CD4-positive, alpha-beta T cell treated with Interleukin-17A for 4 hours (primary cell): Measurements from ENCODE around the gene SLC25A22.

Experiments used
- DNase-seq: peaks from one replicate; pipeline ENCODE4 v3.0.0-alpha.2; 2020; ENCODE audit warnings: mixed read lengths

The SLC25A22 gene

DNA sequence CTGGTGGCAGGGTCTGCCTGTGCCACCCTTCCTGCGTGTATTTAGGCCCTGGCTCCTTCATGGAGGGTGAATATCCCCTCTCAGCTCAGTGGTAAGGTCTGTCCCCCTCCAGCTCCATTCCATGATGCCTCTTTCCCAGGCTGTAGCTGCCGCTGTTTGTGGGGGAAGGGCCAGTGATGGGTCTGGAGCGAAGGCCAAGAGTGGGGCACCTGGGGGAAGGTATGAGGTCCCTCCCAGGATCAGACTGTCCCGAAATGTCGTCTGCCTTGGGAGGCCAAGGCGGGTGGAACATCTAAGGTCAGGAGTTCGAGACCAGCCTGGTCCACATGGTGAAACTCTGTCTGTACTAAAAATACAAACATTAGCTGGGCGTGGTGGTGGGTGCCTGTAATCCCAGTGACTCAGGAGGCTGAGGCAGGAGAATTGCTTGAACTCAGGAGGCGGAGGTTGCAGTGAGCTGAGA lies 35.8 kb upstream of the SLC25A22 start:
- DNase-seq, result no peak

GRCh38 chr11:833114-833791 lies 35.2 kb upstream of the SLC25A22 start:
- peak; percentile 40 for DNase-seq

GRCh38 chr11:832529-833113 lies 34.5 kb upstream of the SLC25A22 start, which contains the start of gene CD151:
CD151 (plus strand) TSS chr11:832952; CDS start chr11:836070, 3,118 bp downstream.
- peak; percentile 76 for DNase-seq

- no peak for DNase-seq
Observed at GRCh38 chr11:831961-832528, 34.0 kb upstream of the SLC25A22 start.

DNA sequence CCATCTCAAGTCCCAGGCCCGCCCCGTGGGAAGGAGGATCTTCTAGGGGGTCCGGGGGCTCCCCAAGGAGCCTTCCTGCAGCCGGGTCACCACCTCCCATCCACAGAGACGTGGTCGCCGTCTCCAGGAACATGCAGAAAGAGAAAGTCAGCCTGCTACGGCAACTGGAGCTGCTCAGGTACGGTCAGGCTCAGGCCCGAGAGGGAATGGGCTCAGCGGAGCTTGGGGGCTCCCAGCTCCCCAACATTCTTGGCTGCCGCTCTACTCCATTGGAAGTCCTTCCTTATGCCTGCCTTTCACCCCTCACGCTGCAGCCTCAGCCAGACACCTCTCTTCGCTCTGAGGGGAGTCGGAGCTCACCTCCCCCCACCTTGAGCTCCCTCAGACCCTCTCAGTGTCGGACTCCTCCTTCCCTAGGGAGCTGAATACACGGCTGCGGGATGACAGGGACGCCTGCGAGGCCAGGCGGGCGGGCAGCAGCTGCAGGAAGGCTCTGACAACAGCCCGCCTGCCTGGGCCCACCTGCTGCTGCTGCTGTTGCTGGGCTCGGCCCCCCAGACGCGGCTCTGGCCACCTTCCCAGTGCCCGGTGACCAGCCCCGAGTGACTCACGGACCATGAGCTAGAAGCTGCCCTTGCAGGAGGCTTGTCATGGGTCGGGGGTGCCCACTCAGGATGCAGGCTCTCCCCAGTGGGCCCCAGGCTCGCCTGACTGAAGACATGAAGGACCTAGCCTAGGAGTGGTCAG lies 33.2 kb upstream of the SLC25A22 start:
- DNase-seq, result no peak

GRCh38 chr11:830295-831117 lies 32.4 kb upstream of the SLC25A22 start:
- DNase-seq, result peak; percentile 69

GRCh38 chr11:829847-830294 lies 31.8 kb upstream of the SLC25A22 start:
- peak; percentile 25 for DNase-seq

GRCh38 chr11:829176-829846 lies 31.2 kb upstream of the SLC25A22 start:
- no peak for DNase-seq

- DNase-seq, result no peak
Observed at GRCh38 chr11:828506-829175, 30.6 kb upstream of the SLC25A22 start.

DNA sequence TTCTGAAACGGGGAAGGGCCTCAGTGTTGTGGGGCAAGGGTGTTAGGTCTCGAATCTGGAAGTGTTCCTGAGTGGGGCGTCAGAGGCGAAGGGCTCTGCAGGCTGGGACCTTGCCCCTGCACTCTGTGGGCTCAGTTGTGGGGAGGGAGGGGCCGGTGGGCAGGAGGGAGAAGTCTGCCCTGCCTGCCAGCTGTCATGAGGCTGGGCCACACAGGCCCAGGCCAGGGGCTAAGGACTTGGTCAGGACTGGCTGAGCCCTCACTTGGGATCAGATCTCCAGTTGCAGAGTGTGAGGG lies 29.8 kb upstream of the SLC25A22 start, which contains the start of gene CRACR2B:
CRACR2B (plus strand) TSS at position 23 of the 296 bp plus-strand sequence. CDS start 689 bp downstream, outside the sequence.
- DNase-seq, result no peak

GRCh38 chr11:827146-827896 lies 29.2 kb upstream of the SLC25A22 start:
- DNase-seq, result peak; percentile 31

DNA sequence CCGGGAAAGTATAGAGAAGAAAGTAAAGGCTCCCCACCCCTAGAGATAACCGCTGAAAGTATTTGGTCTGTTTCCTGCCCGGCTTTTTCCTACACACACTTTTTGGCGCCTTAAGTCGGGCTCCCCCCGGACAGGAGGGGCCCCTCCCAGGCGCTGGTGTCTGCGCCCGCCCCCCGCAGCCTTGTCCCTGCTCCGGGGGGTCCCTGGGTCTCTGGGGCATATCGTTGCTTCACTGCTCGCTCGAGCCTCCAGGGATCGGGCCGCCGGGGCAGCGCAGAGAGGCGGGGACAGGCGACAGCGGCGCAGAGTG lies 28.7 kb upstream of the SLC25A22 start:
- no peak for DNase-seq

DNA sequence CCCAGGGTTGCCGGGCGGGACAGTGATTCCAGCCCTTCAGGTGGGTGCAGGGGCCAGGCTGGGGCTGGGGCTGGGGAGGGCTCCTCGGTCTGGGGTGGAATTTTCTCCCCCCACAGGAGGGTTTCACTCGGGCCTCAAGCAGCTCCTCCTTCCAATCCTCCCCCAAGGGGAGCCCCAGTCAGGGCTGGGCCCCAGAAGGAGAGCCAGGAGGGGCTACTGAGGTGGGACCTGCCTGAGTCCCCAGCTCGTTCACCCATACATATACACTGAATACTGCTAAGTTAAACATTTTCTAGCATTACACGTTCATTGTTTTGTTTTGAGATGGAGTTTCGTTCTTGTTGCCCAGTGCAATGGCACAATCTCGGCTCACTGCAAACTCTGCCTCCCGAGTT lies 28.1 kb upstream of the SLC25A22 start:
- DNase-seq, result no peak

DNA sequence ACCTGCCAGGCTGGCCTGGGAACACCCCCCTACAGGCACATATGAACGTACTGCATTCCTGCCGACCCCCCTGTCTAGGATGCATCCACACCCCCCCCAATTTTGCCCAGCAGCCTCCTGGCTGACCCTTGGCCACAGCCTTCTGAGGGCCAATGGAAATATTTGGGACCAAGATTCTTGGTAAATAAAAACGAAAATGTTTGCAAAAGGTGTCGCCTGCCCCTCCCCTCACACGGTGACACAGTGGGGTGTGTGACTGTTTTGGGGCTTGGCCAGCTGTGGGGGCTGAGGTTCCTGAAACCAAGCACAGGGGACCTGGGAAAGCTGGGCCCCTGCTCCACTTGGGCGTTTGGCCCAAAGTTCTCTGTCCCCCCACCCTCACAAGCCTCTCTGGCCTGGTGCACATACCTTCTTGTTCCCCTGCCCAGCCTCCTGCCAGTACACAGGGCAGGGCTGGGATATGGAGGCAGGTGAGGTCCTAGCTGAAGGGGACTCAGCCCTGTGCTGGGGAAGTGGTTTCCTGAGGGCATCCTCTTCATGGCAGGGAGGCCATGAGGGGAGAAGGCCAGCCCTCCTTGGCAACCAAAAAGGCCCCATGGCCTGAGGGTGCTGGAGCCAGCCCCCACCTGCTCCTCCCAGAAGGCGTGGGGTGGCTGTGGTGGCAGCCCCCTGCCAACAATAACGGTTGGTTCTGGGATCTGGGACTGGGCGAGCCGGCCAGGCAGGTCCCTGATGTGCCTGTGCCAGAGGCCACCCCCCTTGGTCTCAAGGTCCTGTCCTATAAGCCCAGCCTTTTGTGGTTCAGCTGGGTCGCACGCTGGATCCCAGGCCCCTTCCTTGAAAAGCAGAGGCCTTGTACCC lies 27.5 kb upstream of the SLC25A22 start:
- DNase-seq, result no peak

DNA sequence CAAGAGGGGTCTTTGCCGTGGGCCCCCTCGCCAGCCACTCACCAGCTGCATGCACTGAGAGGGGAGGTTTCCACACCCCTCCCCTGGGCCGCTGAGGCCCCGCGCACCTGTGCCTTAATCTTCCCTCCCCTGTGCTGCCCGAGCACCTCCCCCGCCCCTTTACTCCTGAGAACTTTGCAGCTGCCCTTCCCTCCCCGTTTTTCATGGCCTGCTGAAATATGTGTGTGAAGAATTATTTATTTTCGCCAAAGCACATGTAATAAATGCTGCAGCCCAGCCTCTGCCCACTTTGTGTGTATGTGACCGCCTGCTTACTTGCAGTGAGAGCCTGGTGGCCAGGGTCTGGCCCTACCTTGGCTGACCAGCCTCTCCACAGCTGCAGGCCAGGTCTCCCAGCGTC lies 26.9 kb upstream of the SLC25A22 start:
- DNase-seq, result no peak

GRCh38 chr11:824292-824880 lies 26.3 kb upstream of the SLC25A22 start:
- no peak for DNase-seq

DNA sequence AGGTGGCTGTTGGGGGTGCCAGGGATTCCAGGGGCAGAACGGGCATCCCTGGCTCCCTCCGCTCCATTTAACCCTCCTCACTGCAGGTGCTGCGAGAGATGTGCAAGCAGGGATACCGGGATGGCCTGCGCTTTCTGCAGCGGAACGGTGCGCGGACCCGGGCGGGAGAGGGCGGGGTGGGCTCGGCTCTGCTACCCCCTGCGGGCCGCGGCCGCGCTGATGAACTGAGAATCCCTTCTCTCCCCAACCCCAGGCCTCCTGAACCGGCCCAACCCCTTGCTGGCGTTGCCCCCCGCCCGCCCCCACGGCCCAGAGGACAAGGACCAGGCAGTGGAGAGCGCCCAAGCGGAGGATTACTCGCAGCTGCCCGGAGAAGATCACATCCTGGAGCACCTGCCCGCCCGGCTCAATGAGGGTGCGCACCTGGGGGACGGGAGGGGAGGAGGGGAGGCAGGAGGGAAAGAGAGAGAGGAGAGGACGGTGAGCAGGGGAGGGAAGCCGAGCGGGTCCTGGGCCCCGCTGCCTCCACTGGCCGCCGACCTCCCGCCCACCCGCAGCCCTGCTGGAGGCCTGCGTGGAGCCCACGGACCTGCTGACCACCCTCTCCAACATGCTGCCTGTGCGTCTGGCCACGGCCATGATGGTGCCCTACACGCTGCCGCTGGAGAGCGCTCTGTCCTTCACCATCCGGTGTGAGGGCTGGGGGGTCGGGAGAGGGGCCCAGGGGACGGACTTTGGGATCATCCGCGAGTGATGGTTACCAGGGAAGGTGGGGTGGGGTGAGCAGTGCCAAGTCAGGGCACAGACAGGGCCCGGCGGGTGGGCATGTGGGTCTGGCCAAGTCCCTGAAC lies 25.6 kb upstream of the SLC25A22 start:
- no peak for DNase-seq
